A549 (cell line): ENCODE measurements around the gene CASK. TPM values are rescaled to one million over a fixed set of nuclear protein-coding genes. Genes with fewer than 3 reads are reported as not detected.

Experiments used
- ATAC-seq, 2 experiments: fragments of 200-7000 bp in 1 of 2; fragments of >200 bp in 1 of 2; cut with Nextera tagmentation in 1 of 2; cut with Tn5 transposase in 1 of 2; 3 replicates each; pipeline versions ENCODE4 v1.8.0 to v1.9.1; 2018 to 2020; ENCODE audit warnings: mild to moderate bottlenecking in 1 of 2, moderate library complexity in 1 of 2
- CTCF ChIA-PET: fragments of 300-600 bp; sonication (Branson Sonifier 250); formaldehyde crosslinking; extraction: SDS; loops from one replicate; lab custom pipeline; 2021; ENCODE audit warnings: antibody characterized with exemption, inconsistent platforms; lab: Yijun Ruan, JAX
- POLR2A ChIA-PET: fragments of 350-600 bp; formaldehyde crosslinking; extraction: SDS; loops from one replicate; lab custom pipeline; 2021; ENCODE audit warnings: antibody characterized with exemption, inconsistent platforms; lab: Yijun Ruan, JAX
- DNase-seq, 2 experiments: peaks; one replicate each; pipeline versions ENCODE4 v3.0.0 to v3.0.0-alpha.2; 2011 to 2016; ENCODE audit warnings: low read depth in 1 of 2, low spot score in 1 of 2
- FAIRE-seq: peaks from 2 replicates; lab custom pipeline; 2011; peaks lifted over from hg19 to GRCh38; lab: Jason Lieb, UNC
- H3K27ac ChIP-seq, 2 experiments: fragments of >200 bp; sonication (Bioruptor Twin); formaldehyde crosslinking; 3 replicates each; pipeline ENCODE4 v1.5.1; 2016 to 2017
- H3K4me1 ChIP-seq: fragments of >200 bp; sonication (Bioruptor Twin); formaldehyde crosslinking; 3 replicates; pipeline ENCODE4 v1.6.1; 2016
- H3K4me2 ChIP-seq: fragments of >200 bp; sonication (Bioruptor Twin); formaldehyde crosslinking; 3 replicates; pipeline ENCODE4 v1.6.1; 2016
- H3K4me3 ChIP-seq: fragments of >200 bp; sonication (Bioruptor Twin); formaldehyde crosslinking; 3 replicates; pipeline ENCODE4 v1.5.1; 2016
- H3K9me3 ChIP-seq: fragments of >200 bp; sonication (Bioruptor Twin); formaldehyde crosslinking; 3 replicates; pipeline ENCODE4 v1.6.1; 2016
- CTCF ChIP-seq: fragments of >200 bp; sonication (Bioruptor Twin); formaldehyde crosslinking; IDR thresholded peaks from 3 replicates; pipeline ENCODE4 v1.5.1; 2016
- E2F6 ChIP-seq: IDR thresholded peaks from 2 replicates; pipeline ENCODE4 v1.6.1; 2012; ENCODE audit warnings: low read depth, borderline replicate concordance
- EHMT2 ChIP-seq: fragments of 200-600 bp; sonication (generic); IDR thresholded peaks from 2 replicates; pipeline ENCODE4 v1.6.1; 2016; ENCODE audit warnings: antibody characterized with exemption, low read depth, mild to moderate bottlenecking, moderate library complexity
- FOSB ChIP-seq: fragments of 250-450 bp; sonication (Bioruptor Pico); IDR thresholded peaks from 2 replicates; pipeline ENCODE4 v1.5.0; 2020; ENCODE audit warnings: mild to moderate bottlenecking, moderate library complexity
- GATA3 ChIP-seq: IDR thresholded peaks from 2 replicates; pipeline ENCODE4 v1.6.1; 2012; ENCODE audit warnings: borderline replicate concordance
- HDAC2 ChIP-seq: fragments of 200-600 bp; sonication (generic); IDR thresholded peaks from 2 replicates; pipeline ENCODE4 v1.6.1; 2016
- HOXA7 ChIP-seq: fragments of 250-450 bp; sonication (Bioruptor Pico); IDR thresholded peaks from 2 replicates; pipeline ENCODE4 v1.5.0; 2020; ENCODE audit warnings: mild to moderate bottlenecking, moderate library complexity
- JUN ChIP-seq, 2 experiments: fragments of >200 bp; sonication (Bioruptor Twin); formaldehyde crosslinking; IDR thresholded peaks; 2 replicates in 1 of 2; 3 replicates in 1 of 2; pipeline ENCODE4 v1.6.1; 2016 to 2017
- KDM5A ChIP-seq: fragments of 200-600 bp; sonication (generic); IDR thresholded peaks from 2 replicates; pipeline ENCODE4 v1.6.1; 2016; ENCODE audit warnings: antibody characterized with exemption, mild to moderate bottlenecking
- MAZ ChIP-seq: fragments of 150-350 bp; IDR thresholded peaks from 2 replicates; pipeline ENCODE4 v1.6.1; 2014; ENCODE audit warnings: antibody characterized with exemption, low read depth, low read length, borderline replicate concordance
- NFE2L2 ChIP-seq: fragments of 150-350 bp; conservative IDR thresholded peaks from 2 replicates; pipeline ENCODE4 v1.6.1; 2014; ENCODE audit warnings: low read length
- NPAS2 ChIP-seq: fragments of 250-450 bp; sonication (Bioruptor Pico); IDR thresholded peaks from 2 replicates; pipeline ENCODE4 v1.8.0; 2022; ENCODE audit warnings: mild to moderate bottlenecking, moderate library complexity, borderline replicate concordance
- NR3C1 ChIP-seq: fragments of >200 bp; sonication (Bioruptor Twin); formaldehyde crosslinking; IDR thresholded peaks from 3 replicates; pipeline ENCODE4 v1.6.1; 2017
- PHF8 ChIP-seq: fragments of 200-600 bp; sonication (generic); IDR thresholded peaks from 2 replicates; pipeline ENCODE4 v1.6.1; 2016; ENCODE audit warnings: low read depth, mild to moderate bottlenecking, antibody characterized with exemption, moderate library complexity, borderline replicate concordance
- POLR2A ChIP-seq: IDR thresholded peaks from 2 replicates; pipeline ENCODE4 v1.6.1; 2012; ENCODE audit warnings: mild to moderate bottlenecking, low read length
- RAD21 ChIP-seq, 2 experiments: fragments of >200 bp in 1 of 2; sonication (Bioruptor Twin) in 1 of 2; formaldehyde crosslinking in 1 of 2; IDR thresholded peaks in 1 of 2; conservative IDR thresholded peaks in 1 of 2; 2 replicates in 1 of 2; 3 replicates in 1 of 2; pipeline ENCODE4 v1.6.1; 2012 to 2018; ENCODE audit warnings: inconsistent platforms in 1 of 2
- RARB ChIP-seq: fragments of 250-450 bp; sonication (Bioruptor Pico); IDR thresholded peaks from 2 replicates; pipeline ENCODE4 v1.8.0; 2021; ENCODE audit warnings: mild to moderate bottlenecking, moderate library complexity
- RCOR1 ChIP-seq: fragments of 150-350 bp; IDR thresholded peaks from 2 replicates; pipeline ENCODE4 v1.6.1; 2014; ENCODE audit warnings: antibody characterized with exemption, low read length, low read depth
- RFX5 ChIP-seq: fragments of 450-650 bp; IDR thresholded peaks from 2 replicates; pipeline ENCODE4 v1.7.1; 2014; ENCODE audit warnings: antibody characterized with exemption, mild to moderate bottlenecking, moderate library complexity
- USF2 ChIP-seq: fragments of 450-650 bp; IDR thresholded peaks from 2 replicates; pipeline ENCODE4 v1.6.1; 2014; ENCODE audit warnings: antibody characterized with exemption
- ZC3H11A ChIP-seq: fragments of 450-650 bp; IDR thresholded peaks from 2 replicates; pipeline ENCODE4 v1.6.1; 2014; ENCODE audit warnings: antibody characterized with exemption, mild to moderate bottlenecking
- ZFP36 ChIP-seq: fragments of 450-650 bp; IDR thresholded peaks from 2 replicates; pipeline ENCODE4 v1.6.1; 2014; ENCODE audit warnings: borderline replicate concordance; ENCODE audit not compliant: partially characterized antibody
- ZNF302 ChIP-seq: fragments of 250-450 bp; sonication (Bioruptor Pico); IDR thresholded peaks from 2 replicates; pipeline ENCODE4 v1.9.0; 2021; ENCODE audit warnings: inconsistent platforms, mild to moderate bottlenecking, moderate library complexity
- ZSCAN20 ChIP-seq: fragments of 250-450 bp; sonication (Bioruptor Pico); IDR thresholded peaks from 2 replicates; pipeline ENCODE4 v1.8.0; 2022; ENCODE audit warnings: mild to moderate bottlenecking, moderate library complexity
- WGBS: methylation state at CpG from one replicate; pipeline ENCODE4 v1.1.6; 2017; ENCODE audit errors: missing lambda C conversion rate; 5-methylcytosine and 5-hydroxymethylcytosine counted together
- polyA plus RNA-seq, 4 experiments: library from polyadenylated mRNA; depleted of rRNA in 3 of 4; stranded (reverse); fragments of >200 nt; fragmentation: RNase III in 1 of 4; extraction: RNeasy Plus Mini Kit Qiagen cat#74134 plus additional on column Dnase treatment in 1 of 4; gene quantifications; 2 replicates in 3 of 4; 3 replicates in 1 of 4; pipeline ENCODE4 v1.2.3, GENCODE V29; 2011 to 2017
- TF ChIP-seq, protein P1 (sequence below): IDR thresholded peaks from 2 replicates; pipeline ENCODE4 v1.6.1; 2012

The CASK gene
- polyA plus RNA-seq, 2 of the 4 experiments (the other 2 are of a cell fraction), result 23.3 to 57.6 TPM

DNA sequence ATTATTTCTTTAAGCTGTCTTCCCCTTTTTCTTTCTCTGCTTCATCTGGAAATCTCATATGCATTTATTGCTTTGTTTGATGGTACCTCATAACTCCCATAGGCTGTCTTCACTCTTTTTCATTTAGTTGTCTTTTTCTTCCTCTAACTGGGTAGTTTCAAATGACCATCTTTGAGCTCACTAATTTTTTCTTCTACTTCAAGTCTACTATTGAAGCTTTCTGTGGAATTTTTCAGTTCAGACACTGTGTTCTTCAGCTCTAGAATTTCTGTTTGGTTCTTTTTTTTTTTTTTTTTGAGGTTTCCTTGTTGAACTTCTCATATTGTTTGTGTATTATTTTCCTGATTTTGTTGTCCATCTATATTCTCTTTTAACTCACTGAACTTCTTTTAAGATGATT is 23.0 kb downstream of the CASK start:
- DNase-seq, result no peak
- TF ChIP-seq POLR2A (no peak), NPAS2 (CRISPR knock-in tag) (no peak), RFX5 (no peak), FOSB (CRISPR knock-in tag) (no peak), ZNF302 (no peak), JUN (IDR thresholded peaks at IDR 0.05) (no peak), RCOR1 (no peak), RARB (CRISPR knock-in tag) (no peak)
- TF ChIP-seq, protein P1, sequence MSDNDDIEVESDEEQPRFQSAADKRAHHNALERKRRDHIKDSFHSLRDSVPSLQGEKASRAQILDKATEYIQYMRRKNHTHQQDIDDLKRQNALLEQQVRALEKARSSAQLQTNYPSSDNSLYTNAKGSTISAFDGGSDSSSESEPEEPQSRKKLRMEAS, result no peak
- TF ChIP-seq, all 56 proteins: peak for 0

GRCh38 chrX:41895826-41896225 is 27.5 kb downstream of the CASK start:
- no peaks in the 10 kb centered on the region for H3K4me1 ChIP-seq

More for the DNA sequence above, 23.0 kb downstream of the CASK start:
- Histone ChIP-seq H3K4me1 (no peaks in the 10 kb centered on the region), H3K27ac (no peak overlapping the region), H3K9me3 (peaks cover 16% of the 10 kb centered on the region; the same call in 2 of the 3 replicates), H3K4me3 (no peak overlapping the region), H3K4me2 (no peak overlapping the region)
- ATAC-seq (no peak), FAIRE-seq (no peak)
- ChIA-PET CTCF (no interaction called here), POLR2A (no interaction called here)

GRCh38 chrX:41890026-41890423 is 33.3 kb downstream of the CASK start:
- peak overlapping the region; percentile 72 for H3K4me2 ChIP-seq
- ATAC-seq, result no peak
- H3K4me1 ChIP-seq, result peaks cover 13% of the 10 kb centered on the region
- FAIRE-seq, result no peak
- CTCF ChIA-PET, result interaction anchor here (0.6 kb wide), 1 partner anchor 23 kb away, joined by 4 read pairs; no protein-coding TSS in a partner anchor
- no peak for DNase-seq
- H3K27ac ChIP-seq, result no peak overlapping the region; a peak in 1 of 6 replicates
- TF ChIP-seq RCOR1, result no peak
- no peak for TF ChIP-seq ZFP36
- TF ChIP-seq MAZ, result no peak
- no peak for TF ChIP-seq POLR2A
- no peak for TF ChIP-seq USF2
- no peak for TF ChIP-seq EHMT2
- no peak for TF ChIP-seq PHF8
- no peak for TF ChIP-seq ZSCAN20 (CRISPR knock-in tag)
- TF ChIP-seq NPAS2 (CRISPR knock-in tag), result no peak
- TF ChIP-seq NR3C1, result no peak
- no peak for TF ChIP-seq E2F6
- TF ChIP-seq HOXA7, result no peak
- TF ChIP-seq CTCF, result no peak
- TF ChIP-seq GATA3, result no peak
- TF ChIP-seq ZNF302, result no peak
- H3K9me3 ChIP-seq, result no peaks in the 10 kb centered on the region
- 89% methylated on average over 1 of the region's 1 CpG for whole genome bisulfite sequencing
- no peak overlapping the region for H3K4me3 ChIP-seq
- POLR2A ChIA-PET, result no interaction called here

More at GRCh38 chrX:41895826-41896225, 27.5 kb downstream of the CASK start:
- TF ChIP-seq HDAC2, result no peak
- no peak for TF ChIP-seq NR3C1
- TF ChIP-seq KDM5A, result no peak
- TF ChIP-seq, protein P1, result no peak
- no peak for TF ChIP-seq NFE2L2
- TF ChIP-seq HOXA7, result no peak
- no peak for TF ChIP-seq ZC3H11A
- TF ChIP-seq RAD21 (conservative IDR thresholded peaks at IDR 0.05 in 1 of 2, IDR thresholded peaks at IDR 0.05 in 1 of 2), result no peak
- no peak for DNase-seq
- POLR2A ChIA-PET, result interaction anchor here (0.7 kb wide), 1 partner anchor 9 kb away, joined by 3 read pairs; no protein-coding TSS in a partner anchor
- no peak overlapping the region for H3K4me2 ChIP-seq
- CTCF ChIA-PET, result interaction anchor here (1.2 kb wide), 1 partner anchor 11 kb away, joined by 3 read pairs; no protein-coding TSS in a partner anchor
- no peak for ATAC-seq
- H3K9me3 ChIP-seq, result peaks cover 13% of the 10 kb centered on the region; the same call in 2 of the 3 replicates
- H3K27ac ChIP-seq, result no peak overlapping the region
- no peak for FAIRE-seq
- H3K4me3 ChIP-seq, result no peak overlapping the region
